GM13977 (cell line): ENCODE measurements around the gene SLC6A13.
"Not testable (repeated sequence)": the region's sequence is repeated elsewhere in the genome, so short reads cannot be mapped to it uniquely, and the experiment has no call there.

Experiments used
- DNase-seq: peaks from one replicate; pipeline ENCODE4 v3.0.0; 2012; ENCODE audit warnings: low spot score
- in situ Hi-C: fragments of 300-500 bp; cut with MboI; formaldehyde crosslinking; loops from one replicate; pipeline ENCODE4 v1.12.0; 2022; ENCODE audit warnings: low sequenced_read_pairs, low pct_unique_long_range_greater_than_20kb, mixed read lengths, inconsistent platforms; ENCODE audit not compliant: unreplicated experiment
- TF ChIP-seq, protein P1 (sequence below): IDR thresholded peaks from 2 replicates; pipeline ENCODE4 v1.5.1; 2012; ENCODE audit warnings: mild to moderate bottlenecking, control low read depth; ENCODE audit not compliant: insufficient read depth; ENCODE audit errors: extremely low read depth, missing control alignments

SLC6A13 gene

DNA sequence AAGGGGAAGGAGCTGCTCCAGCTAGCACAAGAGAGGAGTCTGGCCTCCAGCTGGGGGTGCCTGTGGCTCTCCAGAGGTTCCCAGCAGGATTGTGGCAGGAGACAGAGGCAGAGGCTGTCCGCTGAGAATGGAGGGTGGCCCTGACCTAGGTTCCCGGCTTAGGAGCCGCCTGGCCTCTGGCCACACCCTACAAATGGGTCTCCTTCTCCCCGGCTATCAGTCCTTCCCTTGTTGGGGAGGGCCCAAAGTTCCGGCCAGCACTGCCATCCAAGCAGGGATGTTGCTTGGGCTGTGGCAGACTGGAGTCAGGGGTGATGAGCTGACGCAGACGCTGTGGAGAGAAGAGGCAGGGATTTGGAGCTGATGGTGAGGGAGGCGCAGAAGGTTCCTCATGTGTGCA is 71.8 kb downstream of the SLC6A13 start:
- in situ Hi-C loops, result no loop called here
- no peak for DNase-seq
- TF ChIP-seq, protein P1, sequence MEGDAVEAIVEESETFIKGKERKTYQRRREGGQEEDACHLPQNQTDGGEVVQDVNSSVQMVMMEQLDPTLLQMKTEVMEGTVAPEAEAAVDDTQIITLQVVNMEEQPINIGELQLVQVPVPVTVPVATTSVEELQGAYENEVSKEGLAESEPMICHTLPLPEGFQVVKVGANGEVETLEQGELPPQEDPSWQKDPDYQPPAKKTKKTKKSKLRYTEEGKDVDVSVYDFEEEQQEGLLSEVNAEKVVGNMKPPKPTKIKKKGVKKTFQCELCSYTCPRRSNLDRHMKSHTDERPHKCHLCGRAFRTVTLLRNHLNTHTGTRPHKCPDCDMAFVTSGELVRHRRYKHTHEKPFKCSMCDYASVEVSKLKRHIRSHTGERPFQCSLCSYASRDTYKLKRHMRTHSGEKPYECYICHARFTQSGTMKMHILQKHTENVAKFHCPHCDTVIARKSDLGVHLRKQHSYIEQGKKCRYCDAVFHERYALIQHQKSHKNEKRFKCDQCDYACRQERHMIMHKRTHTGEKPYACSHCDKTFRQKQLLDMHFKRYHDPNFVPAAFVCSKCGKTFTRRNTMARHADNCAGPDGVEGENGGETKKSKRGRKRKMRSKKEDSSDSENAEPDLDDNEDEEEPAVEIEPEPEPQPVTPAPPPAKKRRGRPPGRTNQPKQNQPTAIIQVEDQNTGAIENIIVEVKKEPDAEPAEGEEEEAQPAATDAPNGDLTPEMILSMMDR, result no peak

DNA sequence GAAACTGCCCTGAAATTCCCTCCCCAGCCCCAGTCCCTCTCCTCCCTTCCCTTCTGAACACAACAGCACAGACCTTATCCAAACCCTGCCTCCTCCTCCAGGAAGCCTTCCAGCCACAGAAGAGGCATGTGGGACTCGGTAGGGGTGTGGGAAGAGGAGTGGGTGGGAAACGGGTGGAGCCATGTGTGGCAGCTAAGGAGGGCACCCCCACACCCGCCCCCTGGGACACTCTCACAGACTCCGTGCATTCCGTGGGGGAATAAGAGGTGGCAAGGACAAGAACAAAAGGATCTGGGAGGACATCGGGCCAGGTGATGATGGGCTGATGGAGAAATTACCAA is 73.0 kb downstream of the SLC6A13 start:
- in situ Hi-C loops, result no loop called here
- DNase-seq, result no peak
- TF ChIP-seq, protein P1, result no peak

DNA sequence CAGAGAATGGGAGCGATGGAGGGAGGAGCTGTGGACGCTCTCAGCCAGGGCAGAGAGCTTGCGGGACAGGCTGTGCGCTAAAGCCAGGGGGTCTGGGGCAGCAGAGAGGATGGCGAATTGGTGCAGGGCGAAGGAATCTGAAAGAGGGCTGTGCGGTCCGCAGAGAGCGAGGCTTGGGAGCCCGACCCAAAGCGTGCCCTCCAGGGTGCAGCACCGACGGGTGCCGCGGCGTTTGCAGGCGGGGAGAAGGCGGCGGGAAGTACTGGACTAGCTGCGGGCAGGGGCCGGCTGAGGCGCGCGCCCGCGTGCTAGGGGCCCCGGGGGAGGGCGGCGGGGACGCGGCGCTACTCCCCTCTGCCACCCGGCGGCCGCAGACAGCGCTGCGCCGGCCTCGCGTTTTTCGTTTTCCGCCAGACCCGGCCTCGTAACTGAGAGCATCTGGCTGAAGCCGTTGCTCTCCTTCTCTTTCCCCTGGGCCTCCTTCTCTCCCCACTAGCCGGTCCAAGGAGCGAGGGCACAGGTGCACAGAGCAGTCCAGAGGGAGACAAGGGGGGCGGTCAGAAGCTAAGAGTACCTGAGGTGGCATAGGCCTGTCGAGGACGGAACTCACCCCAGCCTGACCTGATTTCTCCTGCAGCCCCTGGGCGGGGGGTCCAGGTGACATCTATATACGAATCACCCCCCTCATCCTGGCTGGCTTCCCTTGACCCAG is 73.6 kb downstream of the SLC6A13 start:
- TF ChIP-seq, protein P1, result peak; percentile 78
- in situ Hi-C loops, result no loop called here
- DNase-seq, result peak; percentile 88

DNA sequence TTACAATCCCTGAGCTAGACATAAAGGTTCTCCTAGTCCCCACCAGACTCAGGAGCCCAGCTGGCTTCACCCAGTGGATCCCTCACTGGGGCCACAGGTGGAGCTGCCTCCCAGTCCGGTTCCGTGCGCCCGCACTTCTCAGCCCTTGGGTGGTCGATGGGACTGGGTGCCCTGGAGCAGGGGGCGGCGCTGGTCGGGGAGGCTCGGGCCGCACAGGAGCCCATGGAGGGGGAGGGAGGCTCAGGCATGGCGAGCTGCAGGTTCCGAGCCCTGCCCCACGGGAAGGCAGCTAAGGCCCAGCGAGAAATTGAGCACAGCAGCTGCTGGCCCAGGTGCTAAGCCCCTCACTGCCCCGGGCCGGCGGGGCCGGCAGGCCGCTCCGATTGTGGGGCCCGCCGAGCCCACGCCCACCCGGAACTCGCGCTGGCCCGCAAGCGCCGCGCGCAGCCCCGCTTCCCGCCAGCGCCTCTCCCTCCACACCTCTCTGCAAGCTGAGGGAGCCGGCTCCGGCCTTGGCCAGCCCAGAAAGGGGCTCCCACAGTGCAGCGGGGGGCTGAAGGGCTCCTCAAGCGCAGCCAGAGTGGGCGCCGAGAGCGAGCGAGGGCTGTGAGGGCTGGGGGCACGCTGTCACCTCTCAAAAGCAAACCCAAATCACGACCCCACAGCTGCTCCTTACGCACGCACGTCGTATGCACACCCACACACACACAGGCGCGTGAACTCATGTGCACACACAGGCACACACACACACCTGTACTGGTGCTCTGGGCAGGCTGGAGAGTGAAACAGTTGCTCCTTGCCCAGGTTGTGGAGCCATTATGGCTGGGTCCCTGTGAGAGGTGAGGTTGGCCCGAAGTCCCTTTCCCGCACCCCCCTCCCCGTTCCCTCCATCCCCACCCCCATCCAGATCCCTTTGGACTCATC is 74.4 kb downstream of the SLC6A13 start:
- in situ Hi-C loops, DNase-seq: not testable (repeated sequence)

DNA sequence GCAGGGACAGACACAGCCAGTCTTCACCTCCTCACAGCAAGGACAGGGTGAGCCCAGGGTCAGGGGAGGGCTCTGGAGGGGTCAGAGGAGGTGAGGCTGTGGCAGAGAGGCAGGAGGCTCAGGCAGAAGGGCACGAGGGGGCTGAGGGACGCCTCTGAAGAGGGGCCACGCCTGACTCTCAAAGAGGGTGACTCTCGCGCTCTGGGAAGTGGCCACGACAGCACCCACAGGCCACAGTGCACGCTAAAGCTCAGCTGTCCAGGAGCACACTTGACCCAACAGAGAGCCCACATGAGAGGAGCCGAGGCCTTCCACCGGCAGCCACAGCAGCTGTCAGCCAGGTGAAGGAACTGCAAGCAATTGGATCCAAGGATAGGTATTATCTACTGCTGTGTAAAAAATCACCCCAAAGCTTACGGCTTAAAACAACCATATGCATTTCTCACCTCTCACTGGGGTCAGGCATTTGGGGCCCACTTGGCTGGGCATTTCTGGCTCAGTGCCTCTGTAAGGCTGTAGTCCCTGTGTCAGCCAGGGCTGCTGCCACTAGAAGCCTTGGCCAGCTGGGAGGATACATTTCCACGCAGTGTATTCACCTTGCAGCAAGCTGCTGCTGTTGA is 76.5 kb downstream of the SLC6A13 start:
- in situ Hi-C loops, result no loop called here
- DNase-seq, result no peak
- TF ChIP-seq, protein P1, result no peak

DNA sequence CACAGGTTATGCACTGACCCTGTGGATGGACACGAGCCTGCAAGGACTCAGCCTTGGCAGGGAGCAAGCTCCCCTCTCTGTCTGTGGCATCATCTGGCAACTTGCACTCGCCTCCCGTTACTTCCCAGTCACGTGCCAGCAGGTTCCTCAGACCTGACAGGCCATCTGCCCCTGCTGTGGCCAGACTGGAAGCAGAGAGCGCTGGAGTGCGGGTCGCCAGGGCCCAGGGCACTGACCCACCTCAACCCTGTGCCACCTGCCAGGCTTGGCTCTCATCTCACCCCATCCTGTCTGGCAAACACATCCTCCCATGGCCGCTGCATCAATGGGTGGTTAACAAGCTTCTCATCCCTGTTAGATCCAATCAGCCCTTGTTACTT is 77.1 kb downstream of the SLC6A13 start:
- in situ Hi-C loops, result no loop called here
- no peak for DNase-seq
- TF ChIP-seq, protein P1, result no peak
